Endodermal cell (in vitro differentiated cells): ENCODE results near the gene FBXO33. TPM values are rescaled to one million over a fixed set of nuclear protein-coding genes. Genes with fewer than 3 reads are reported as not detected.

Source experiments
- DNase-seq: peaks from one replicate; pipeline ENCODE4 v3.0.0-alpha.2; 2017
- H3K27ac ChIP-seq: 2 replicates; pipeline ENCODE4 v1.5.1; 2013; ENCODE audit warnings: mild to moderate bottlenecking, low read depth, low read length, moderate library complexity
- H3K27me3 ChIP-seq: 2 replicates; pipeline ENCODE4 v1.6.1; 2013; ENCODE audit warnings: mild to moderate bottlenecking, low read length, moderate library complexity; ENCODE audit not compliant: insufficient read depth, control insufficient read depth, poor library complexity, severe bottlenecking
- H3K36me3 ChIP-seq: 2 replicates; pipeline ENCODE4 v1.7.0; 2013; ENCODE audit warnings: mild to moderate bottlenecking, low read length, moderate library complexity; ENCODE audit not compliant: control insufficient read depth, insufficient read depth
- H3K4me1 ChIP-seq: one replicate; pipeline ENCODE4 v1.7.0; 2013; ENCODE audit warnings: low read length; ENCODE audit not compliant: control insufficient read depth, insufficient read depth
- H3K4me3 ChIP-seq: 2 replicates; pipeline ENCODE4 v1.5.1; 2013; ENCODE audit warnings: mild to moderate bottlenecking, low read length, moderate library complexity
- H3K9ac ChIP-seq: 2 replicates; pipeline ENCODE4 v1.6.1; 2013; ENCODE audit warnings: mild to moderate bottlenecking, low read length, moderate library complexity; ENCODE audit not compliant: poor library complexity, severe bottlenecking; ENCODE audit errors: extremely low read depth
- H3K9me3 ChIP-seq: 2 replicates; pipeline ENCODE4 v1.6.1; 2013; ENCODE audit warnings: mild to moderate bottlenecking, low read length, moderate library complexity; ENCODE audit not compliant: control insufficient read depth
- H3K27ac Mint-ChIP-seq: 2 replicates; pipeline ENCODE4 v1.8.0; 2020; ENCODE audit warnings: mixed read lengths
- H3K27me3 Mint-ChIP-seq: 2 replicates; pipeline ENCODE4 v1.8.0; 2021; ENCODE audit warnings: mild to moderate bottlenecking, mixed read lengths; ENCODE audit not compliant: insufficient read depth
- H3K36me3 Mint-ChIP-seq: 2 replicates; pipeline ENCODE4 v1.8.0; 2020; ENCODE audit warnings: low read depth, mixed read lengths
- H3K4me1 Mint-ChIP-seq: 2 replicates; pipeline ENCODE4 v1.8.0; 2020; ENCODE audit warnings: mixed read lengths
- H3K4me3 Mint-ChIP-seq: 2 replicates; pipeline ENCODE4 v1.8.0; 2020; ENCODE audit warnings: mild to moderate bottlenecking, moderate library complexity, mixed read lengths
- H3K9me3 Mint-ChIP-seq: 2 replicates; pipeline ENCODE4 v1.8.0; 2020; ENCODE audit warnings: mild to moderate bottlenecking, mixed read lengths
- CTCF ChIP-seq: fragments of 200-600 bp; sonication (generic); conservative IDR thresholded peaks from 2 replicates; pipeline ENCODE4 v1.5.0; 2021; ENCODE audit warnings: antibody characterized with exemption, mild to moderate bottlenecking
- WGBS, 2 experiments: methylation state at CpG; one replicate each; pipeline versions ENCODE4 v1.1.5 to v1.1.7; 2013; ENCODE audit warnings: missing lambda C conversion rate in 2 of 2, mixed read lengths in 1 of 2; ENCODE audit not compliant: insufficient coverage in 1 of 2, insufficient read length in 1 of 2; 5-methylcytosine and 5-hydroxymethylcytosine counted together
- total RNA-seq, 2 donors: library from RNA; stranded (reverse); fragmentation: NEBNext Ultra II Directional in 1 of 2; extraction: Animal tissue kit (Norgen Biotek cat#: 25700) in 1 of 2; gene quantifications; 2 replicates in 1 of 2; 3 replicates in 1 of 2; pipeline ENCODE4 v1.2.1, GENCODE V29; 2021

The FBXO33 gene
- total RNA-seq, 2 donors from 2014 or later, result 10.2 to 12.8 TPM

- 0 to 1% methylated on average over 20 to 38 of the region's 38 CpGs for WGBS, 2 experiments
Observed at GRCh38 chr14:39432619-39433451, 602 bp upstream of the FBXO33 start.

GRCh38 chr14:39431416-39432178 is 636 bp downstream of the FBXO33 start:
- WGBS, 2 experiments, result 0% methylated on average over 44 to 81 of the region's 81 CpGs
- H3K4me3 Mint-ChIP-seq, result peak overlapping the region; percentile 95

More at GRCh38 chr14:39432619-39433451, 602 bp upstream of the FBXO33 start:
- H3K27ac Mint-ChIP-seq, result peak overlapping the region; percentile 97
- peaks cover 5% of the 10 kb centered on the region for H3K4me1 ChIP-seq
- H3K4me3 ChIP-seq, result peak overlapping the region; percentile 95
- H3K36me3 Mint-ChIP-seq, result no peaks in the 10 kb centered on the region
- peaks cover 2% of the 10 kb centered on the region for H3K27me3 Mint-ChIP-seq
- peak; percentile 93 for DNase-seq
- no peaks in the 10 kb centered on the region for H3K9me3 ChIP-seq
- no peaks in the 10 kb centered on the region for H3K9me3 Mint-ChIP-seq
- H3K27me3 ChIP-seq, result no peaks in the 10 kb centered on the region
- H3K27ac ChIP-seq, result peak overlapping the region; percentile 90
- peak overlapping the region; percentile 72 for H3K9ac ChIP-seq
- TF ChIP-seq CTCF, result peak; percentile 22
- H3K36me3 ChIP-seq, result no peaks in the 10 kb centered on the region
- H3K4me1 Mint-ChIP-seq, result peaks cover 23% of the 10 kb centered on the region
- H3K4me3 Mint-ChIP-seq, result peak overlapping the region; percentile 95

More at GRCh38 chr14:39431416-39432178, 636 bp downstream of the FBXO33 start:
- peak overlapping the region; percentile 100 for H3K27ac ChIP-seq
- Mint-ChIP-seq H3K27me3 (no peaks in the 10 kb centered on the region), H3K27ac (peak overlapping the region; percentile 100), H3K36me3 (no peaks in the 10 kb centered on the region), H3K4me1 (peaks cover 27% of the 10 kb centered on the region), H3K9me3 (no peaks in the 10 kb centered on the region)
- TF ChIP-seq CTCF, result no peak
- no peaks in the 10 kb centered on the region for H3K9me3 ChIP-seq
- H3K27me3 ChIP-seq, result no peaks in the 10 kb centered on the region
- H3K36me3 ChIP-seq, result no peaks in the 10 kb centered on the region
- H3K4me3 ChIP-seq, result peak overlapping the region; percentile 94
- peak overlapping the region; percentile 100 for H3K9ac ChIP-seq
- peak; percentile 82 for DNase-seq
- H3K4me1 ChIP-seq, result peaks cover 6% of the 10 kb centered on the region
